ENCODE data around the gene MPZL1. TPM values are rescaled to one million over a fixed set of nuclear protein-coding genes. Genes with fewer than 3 reads are reported as not detected.
"Not testable (repeated sequence)": the region's sequence is repeated elsewhere in the genome, so short reads cannot be mapped to it uniquely, and the experiment has no call there.

MPZL1 gene
- total RNA-seq, 1 donor from 2014 or later, result 85.1 TPM

GRCh38 chr1:167806235-167806634 lies 84.5 kb downstream of the MPZL1 start:
- not testable (repeated sequence) for DNase-seq (ENCODE audit: low read depth in 2 of 2)

GRCh38 chr1:167806676-167807075 lies 84.9 kb downstream of the MPZL1 start:
- not testable (repeated sequence) for DNase-seq (ENCODE audit: low read depth in 2 of 2)

DNA sequence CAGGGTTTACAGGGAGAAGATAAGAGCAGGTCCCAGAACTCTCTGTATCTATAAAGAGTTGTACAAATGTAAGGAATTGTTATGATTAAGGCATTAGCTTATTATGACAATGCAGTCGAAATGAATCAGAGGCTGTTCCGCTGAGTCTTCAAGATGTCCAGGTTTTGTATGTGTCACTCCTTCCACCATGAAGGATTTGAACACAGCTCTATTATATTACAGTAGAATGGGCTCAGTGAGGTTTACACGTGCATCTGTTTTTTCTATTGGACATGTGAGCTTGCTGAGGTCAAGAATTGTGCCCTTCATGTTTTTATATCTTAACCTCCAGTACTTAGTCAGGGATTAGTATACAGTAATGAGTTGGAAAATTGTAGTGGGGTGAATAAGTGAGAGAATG lies 86.3 kb downstream of the MPZL1 start:
- DNase-seq (ENCODE audit: low read depth in 2 of 2), result peak in 1 of 2 donors; percentile 71

DNA sequence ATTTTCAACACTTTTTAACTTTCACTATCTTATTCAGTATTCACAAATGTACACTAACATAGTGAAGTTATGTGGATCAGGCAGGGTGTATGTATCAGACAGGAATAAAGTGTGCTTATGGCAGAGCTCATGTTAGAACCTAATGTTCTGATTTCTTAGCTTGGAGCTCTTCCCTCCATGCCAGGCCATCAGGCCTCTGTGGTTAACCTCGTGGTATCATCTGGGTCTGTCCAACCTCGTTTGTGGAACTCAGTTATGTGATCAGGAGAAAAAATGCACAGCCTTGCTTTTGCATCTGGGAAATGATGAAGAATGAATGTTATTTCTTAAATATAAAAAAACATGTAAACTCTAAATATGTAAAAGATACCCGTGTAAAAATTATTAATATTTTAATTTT lies 86.9 kb downstream of the MPZL1 start:
- no peak for DNase-seq (ENCODE audit: low read depth in 2 of 2)

DNA sequence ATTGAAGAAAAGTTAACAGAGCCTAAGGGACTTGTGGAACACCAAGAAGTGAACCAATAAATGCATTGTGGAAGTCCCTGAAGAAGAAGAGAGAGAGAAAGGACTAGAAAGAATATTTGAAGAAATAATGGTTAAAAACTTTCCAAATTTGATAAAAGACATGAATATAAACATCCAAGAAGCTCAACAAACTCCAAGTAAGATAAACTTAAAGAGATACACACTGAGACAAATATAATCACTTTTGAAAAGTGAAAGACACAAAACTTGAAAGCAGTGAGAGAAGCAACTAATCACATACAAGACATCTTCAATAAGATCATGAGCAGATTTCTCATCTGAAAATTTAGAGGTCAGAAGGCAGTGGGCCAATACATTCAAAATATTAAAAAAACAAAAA lies 91.2 kb downstream of the MPZL1 start:
- DNase-seq (ENCODE audit: low read depth in 2 of 2), result no peak

DNA sequence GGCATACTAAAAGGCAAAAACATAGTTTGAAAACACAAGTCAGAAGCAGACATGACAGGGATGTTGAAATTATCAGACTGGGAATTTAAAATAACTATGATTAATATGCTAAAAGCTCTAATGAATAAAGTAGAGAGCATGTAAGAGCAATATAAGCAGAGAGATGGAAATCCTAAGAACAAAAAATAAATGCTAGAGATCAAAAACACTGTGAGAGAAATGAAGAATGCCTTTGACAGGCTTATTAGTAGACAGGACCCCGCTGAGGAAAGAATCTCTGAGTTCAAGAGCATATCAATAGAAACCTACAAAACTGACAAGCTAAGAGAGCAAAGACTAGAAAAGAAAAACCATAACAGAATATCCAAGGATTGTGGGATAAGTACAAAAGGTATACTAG lies 93.9 kb downstream of the MPZL1 start:
- DNase-seq (ENCODE audit: low read depth in 2 of 2), result no peak

DNA sequence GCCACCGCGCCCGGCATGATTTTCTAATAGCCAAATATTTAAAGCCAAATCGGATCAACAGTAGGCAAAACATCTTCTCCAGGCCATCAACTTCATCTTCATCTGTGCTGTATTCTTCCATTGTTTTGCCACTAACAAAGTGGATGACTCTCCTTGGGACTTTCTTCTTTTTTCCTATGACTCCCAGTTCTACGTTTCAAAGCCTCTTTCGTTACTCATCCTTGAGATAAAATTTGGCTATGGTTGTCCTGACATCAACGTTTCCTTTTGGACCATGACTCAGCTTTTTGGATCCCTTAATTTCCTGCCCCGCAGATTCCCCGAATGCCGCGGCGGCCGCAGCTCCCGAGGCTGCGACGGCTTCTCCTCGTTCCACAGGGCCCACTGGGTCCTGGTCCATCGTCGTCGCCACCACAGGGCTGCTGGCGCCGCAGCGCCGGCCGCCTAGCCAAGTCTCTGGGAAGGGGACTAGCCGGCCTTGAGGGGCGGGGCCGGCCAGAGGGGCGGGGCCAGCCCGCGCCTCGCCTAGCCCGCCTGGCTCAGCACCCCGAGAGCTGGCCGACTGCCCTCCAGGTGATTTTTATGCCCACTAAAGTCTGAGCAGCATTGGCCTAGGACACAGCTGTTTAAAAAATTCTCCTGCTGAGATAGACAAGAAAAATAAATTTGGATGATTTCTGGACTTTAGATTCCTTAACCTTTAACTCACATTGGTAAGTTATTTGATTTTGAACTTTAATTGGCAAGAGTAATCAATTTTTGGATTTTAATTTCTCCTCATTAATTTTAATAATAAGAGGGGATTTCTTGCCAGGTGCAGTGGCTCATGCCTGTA lies 98.3 kb downstream of the MPZL1 start:
- DNase-seq (ENCODE audit: low read depth in 2 of 2), result peak; percentile 58 to 94

DNA sequence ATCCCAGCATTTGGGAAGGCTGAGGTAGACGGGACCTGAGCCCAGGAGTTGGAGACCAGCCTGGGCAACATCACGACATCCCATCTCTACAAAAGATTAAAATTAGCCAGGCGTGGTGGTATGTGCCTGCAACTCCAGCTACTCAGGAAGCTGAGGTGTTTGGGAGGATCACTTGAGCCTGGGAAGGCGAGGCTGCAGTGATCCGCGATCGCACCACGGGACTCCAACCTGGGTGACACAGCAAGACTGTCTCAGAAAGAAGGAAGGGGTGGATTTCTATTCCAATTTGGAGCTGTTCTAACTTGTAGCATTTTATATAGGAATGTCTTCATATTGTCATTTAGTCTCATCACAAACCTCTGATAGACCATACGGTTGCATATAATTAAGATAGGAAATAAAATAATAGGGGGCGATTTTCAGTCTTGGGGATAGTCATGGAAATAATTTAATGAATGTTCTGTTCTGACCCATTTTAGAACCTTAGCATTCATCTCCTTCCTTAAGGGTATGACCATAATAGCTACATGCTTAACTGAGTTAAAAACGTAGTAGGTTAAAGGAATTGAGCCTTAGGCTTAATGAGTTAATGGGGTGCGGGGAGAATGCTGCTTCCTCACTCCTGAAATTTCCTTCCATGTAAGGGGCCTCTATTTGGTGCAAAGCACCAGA lies 99.0 kb downstream of the MPZL1 start:
- no peak for DNase-seq (ENCODE audit: low read depth in 2 of 2)

DNA sequence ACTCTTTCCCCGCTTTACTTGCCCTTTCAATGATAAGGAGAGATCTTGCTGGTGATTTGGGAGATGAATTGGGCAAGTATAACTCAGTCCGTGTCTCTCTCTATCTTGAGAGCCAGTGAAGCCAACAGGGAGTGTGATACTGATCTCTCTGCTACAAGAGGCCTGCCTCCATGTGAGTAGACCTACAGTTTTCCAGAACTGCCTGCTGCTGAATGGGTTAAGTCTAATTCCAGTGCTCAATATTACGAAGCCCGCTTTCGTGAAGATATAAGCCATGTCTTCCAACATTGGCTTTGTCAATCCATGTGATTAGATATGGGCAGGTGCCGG lies 99.5 kb downstream of the MPZL1 start:
- no peak for DNase-seq (ENCODE audit: low read depth in 2 of 2)

- DNase-seq (ENCODE audit: low read depth in 2 of 2), result no peak
Measured at GRCh38 chr1:167821969-167822685, 100.3 kb downstream of the MPZL1 start.

GRCh38 chr1:167824163-167824794 lies 102.5 kb downstream of the MPZL1 start:
- no peak for DNase-seq (ENCODE audit: low read depth in 2 of 2)

- no peak for DNase-seq (ENCODE audit: low read depth in 2 of 2)
Measured at GRCh38 chr1:167825419-167826079, 103.8 kb downstream of the MPZL1 start.

- peak in 1 of 2 donors; percentile 5 for DNase-seq (ENCODE audit: low read depth in 2 of 2)
Measured at GRCh38 chr1:167826127-167826526, 104.3 kb downstream of the MPZL1 start.

DNA sequence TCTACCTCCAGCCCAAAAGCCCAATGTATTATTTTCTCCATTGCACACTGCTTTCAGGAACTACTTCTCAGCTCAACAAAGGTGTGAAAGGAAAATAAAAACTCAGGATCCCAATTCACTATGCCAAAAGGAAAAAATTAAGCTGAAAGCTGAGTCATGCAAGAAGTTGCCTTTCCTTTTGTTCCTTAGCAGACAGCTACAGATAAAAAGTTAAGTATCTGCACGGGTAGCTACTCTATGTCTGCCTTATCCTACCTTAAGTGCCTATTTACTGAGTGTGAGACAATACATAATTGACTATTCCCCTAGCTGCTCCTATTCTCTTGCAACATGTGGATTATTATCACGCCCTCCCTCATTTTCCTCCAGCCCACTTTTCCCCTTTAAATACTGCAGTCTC lies 108.1 kb downstream of the MPZL1 start:
- DNase-seq (ENCODE audit: low read depth in 2 of 2), result peak in 1 of 2 donors; percentile 12

DNA sequence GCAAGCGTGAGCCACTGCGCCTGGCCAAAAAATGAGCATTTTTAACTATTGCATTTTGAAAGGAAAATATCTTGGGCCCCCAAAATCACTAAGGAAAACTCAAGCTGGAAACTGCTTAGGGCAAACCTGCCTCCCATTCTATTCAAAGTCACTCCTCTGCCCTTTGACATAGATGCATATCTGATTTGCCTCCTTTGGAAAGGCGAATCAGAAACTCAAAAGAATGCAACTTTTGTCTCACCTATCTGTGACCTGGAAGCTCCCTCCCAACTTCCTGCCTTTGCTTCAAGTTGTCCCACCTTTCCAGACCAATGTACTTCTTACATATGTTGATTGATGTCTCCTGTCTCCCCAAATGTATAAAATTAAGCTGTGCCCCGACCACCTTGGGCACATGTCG lies 108.9 kb downstream of the MPZL1 start:
- not testable (repeated sequence) for DNase-seq (ENCODE audit: low read depth in 2 of 2)

- no peak for DNase-seq (ENCODE audit: low read depth in 2 of 2)
Measured at GRCh38 chr1:167832693-167833092, 110.9 kb downstream of the MPZL1 start.

- DNase-seq (ENCODE audit: low read depth in 2 of 2), result no peak
Measured at GRCh38 chr1:167833904-167834303, 112.1 kb downstream of the MPZL1 start.

DNA sequence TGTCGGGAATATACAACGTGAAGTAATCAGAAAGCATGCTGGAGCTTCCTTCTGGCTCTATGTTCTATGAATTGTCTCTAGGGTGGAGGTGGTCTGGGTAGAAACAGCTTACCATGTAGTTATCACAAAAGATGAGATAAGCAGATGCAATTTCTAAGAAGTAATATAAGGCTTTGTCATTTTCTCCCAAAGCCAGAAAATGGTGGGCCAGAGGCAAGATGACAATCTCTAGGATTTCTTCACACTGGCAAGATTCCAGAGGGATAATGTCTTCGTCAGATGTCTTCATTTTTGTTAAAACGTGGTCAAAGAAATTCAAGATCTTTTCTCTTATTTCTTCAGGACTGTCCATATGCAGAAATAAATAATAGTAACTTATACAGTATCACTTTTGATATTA lies 114.4 kb downstream of the MPZL1 start:
- DNase-seq (ENCODE audit: low read depth in 2 of 2), result no peak

DNA sequence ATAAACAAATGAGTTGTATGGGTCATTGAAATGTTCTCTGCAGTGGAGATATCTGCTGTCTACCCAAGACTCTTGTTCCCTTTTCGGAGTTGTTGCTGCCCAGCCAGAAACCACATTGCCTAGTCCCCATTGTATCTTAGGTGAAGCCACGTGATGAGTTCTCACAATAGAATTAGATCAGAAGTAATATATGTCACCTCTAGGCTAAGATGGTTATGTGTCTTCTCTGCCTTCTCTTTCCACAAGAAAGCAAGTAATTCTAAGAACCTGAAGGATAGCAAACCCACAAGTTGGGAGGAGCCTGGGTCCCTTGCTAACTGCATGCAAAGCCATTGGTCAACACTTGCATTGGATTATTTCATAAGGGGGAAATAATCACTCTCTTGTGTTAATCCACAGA lies 115.5 kb downstream of the MPZL1 start:
- no peak for DNase-seq (ENCODE audit: low read depth in 2 of 2)

- DNase-seq (ENCODE audit: low read depth in 2 of 2), result peak in 1 of 2 donors; percentile 33
Measured at GRCh38 chr1:167839009-167839408, 117.2 kb downstream of the MPZL1 start.

All from lung microvascular endothelial cell (primary cell).